Adipose tissue (tissue), 3 donors: ENCODE results near the gene SDE2. TPM values are rescaled to one million over a fixed set of nuclear protein-coding genes. Genes with fewer than 3 reads are reported as not detected.
"Not testable (repeated sequence)": the region's sequence is repeated elsewhere in the genome, so short reads cannot be mapped to it uniquely, and the experiment has no call there.

Source experiments
- H3K27ac ChIP-seq: one replicate; pipeline ENCODE4 v1.5.1; 2013; ENCODE audit warnings: low read depth, low read length
- WGBS, 3 donors: extraction: QIAGEN DNeasy Blood & Tissue Kit; methylation state at CpG; one replicate each; pipeline ENCODE4 v1.1.7; 2013; 5-methylcytosine and 5-hydroxymethylcytosine counted together
- polyA plus RNA-seq, 3 donors: library from polyadenylated mRNA; stranded (reverse); fragments of 200-250 nt; gene quantifications; one replicate each; pipeline ENCODE4 v1.2.3, GENCODE V29; 2013
- donor health status: healthy with polysubstance abuse.
- donor health status: Bipolar disorder and iron deficiency.
- donor health status: healthy.

Gene SDE2
- polyA plus RNA-seq, 3 donors: 5.1 to 13.6 (median 13.0) TPM

DNA sequence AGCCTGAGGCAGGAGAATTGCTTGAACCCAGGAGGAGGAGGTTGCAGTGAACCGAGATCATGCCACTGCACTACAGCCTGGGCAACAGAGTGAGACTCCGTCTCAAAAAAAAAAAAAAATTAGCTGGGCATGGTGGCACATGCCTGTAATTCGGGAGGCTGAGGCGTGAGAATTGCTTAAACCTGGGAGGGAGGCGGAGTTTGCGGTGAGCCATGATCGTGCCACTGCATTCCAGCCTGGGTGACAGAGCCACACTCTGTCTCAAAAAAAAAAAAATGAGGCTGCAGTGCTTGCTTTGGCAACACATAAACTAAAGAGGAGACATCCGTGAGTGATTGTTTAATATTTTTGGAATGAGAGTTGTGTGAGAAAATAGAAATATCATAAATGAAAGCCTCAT is 63.1 kb downstream of the SDE2 start:
- H3K27ac ChIP-seq: not testable (repeated sequence)
- WGBS, 3 donors: 73 to 89% (median 85%) methylated on average over 8 of the region's 8 CpGs

DNA sequence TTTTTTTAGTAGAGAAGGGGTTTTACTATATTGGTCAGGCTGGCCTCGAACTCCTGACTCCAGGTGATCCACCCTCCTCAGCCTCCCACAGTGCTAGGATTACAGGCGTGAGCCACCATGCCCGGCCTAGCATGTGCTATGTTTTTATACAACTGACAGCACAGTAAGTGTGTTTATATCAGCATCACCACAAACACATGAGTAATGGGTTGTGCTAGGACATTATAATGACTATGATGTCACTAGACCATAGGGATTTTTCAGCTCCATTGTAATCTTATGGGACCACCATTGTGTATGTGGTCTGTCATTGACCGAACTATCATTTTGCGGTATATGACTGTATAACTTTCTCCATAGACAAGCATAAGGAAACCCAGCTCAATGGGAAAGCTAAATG is 64.4 kb downstream of the SDE2 start:
- no peak overlapping the region for H3K27ac ChIP-seq
- WGBS, 3 donors: 95 to 98% (median 96%) methylated on average over 5 of the region's 5 CpGs

DNA sequence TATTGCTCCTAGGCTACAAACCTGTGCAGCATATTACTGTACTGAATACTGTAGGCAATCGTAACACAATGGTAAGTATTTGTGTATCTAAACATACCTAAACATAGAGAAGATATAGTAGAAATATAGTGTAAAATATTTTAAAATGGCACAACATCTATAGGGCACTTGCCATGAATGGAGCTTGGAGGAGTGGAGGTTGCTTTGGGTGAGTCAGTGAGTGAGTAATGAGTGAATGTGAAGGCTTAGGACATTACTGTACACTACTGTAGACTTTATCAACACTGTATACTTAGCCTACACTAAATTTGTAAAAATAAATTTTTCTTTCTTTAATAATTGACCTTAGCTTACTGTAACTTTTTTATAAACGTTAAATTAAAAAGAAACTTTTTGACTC is 66.1 kb downstream of the SDE2 start:
- no peak overlapping the region for H3K27ac ChIP-seq
- WGBS, 3 donors: 76 to 94% (median 89%) methylated on average over 2 of the region's 2 CpGs

Other genes with a start within 250 kb of the SDE2 start
- 100 to 1,000 TPM in 2 of 3 donors, 10 to 100 TPM in 1; 97.5 to 263 (median 147) TPM for gene SRP9, start 221.5 kb downstream of the SDE2 start, polyA plus RNA-seq
- 100 to 1,000 TPM; 107 to 156 (median 146) TPM for gene EPHX1, start 189.2 kb downstream of the SDE2 start, polyA plus RNA-seq
- 10 to 100 TPM; 26.2 to 51.8 (median 45.9) TPM for gene TMEM63A, start 117.0 kb downstream of the SDE2 start, polyA plus RNA-seq
- 10 to 100 TPM in 1 of 3 donors, under 1 TPM in 1, not detected in 1; 0.18 to 60.5 TPM for gene LEFTY1, start 110.2 kb downstream of the SDE2 start, polyA plus RNA-seq
- 10 to 100 TPM; 44.1 to 59.5 (median 49.4) TPM for gene PYCR2, start 75.1 kb downstream of the SDE2 start, polyA plus RNA-seq
- 10 to 100 TPM in 1 of 3 donors, 1 to 10 TPM in 2; 2.2 to 13.2 (median 4.8) TPM for gene LEFTY2, start 58.1 kb downstream of the SDE2 start, polyA plus RNA-seq
- 100 to 1,000 TPM; 282 to 940 (median 473) TPM for gene H3-3A, start 63.4 kb upstream of the SDE2 start, polyA plus RNA-seq
- 10 to 100 TPM; 12.2 to 27.3 (median 17.9) TPM for gene ACBD3, start 187.4 kb upstream of the SDE2 start, polyA plus RNA-seq
- gene MIXL1, start 224.3 kb upstream of the SDE2 start, polyA plus RNA-seq: not detected